Measurements from ENCODE around the gene ATRAID. TPM values are rescaled to one million over a fixed set of nuclear protein-coding genes. Genes with fewer than 3 reads are reported as not detected.

ATRAID gene, protein sequence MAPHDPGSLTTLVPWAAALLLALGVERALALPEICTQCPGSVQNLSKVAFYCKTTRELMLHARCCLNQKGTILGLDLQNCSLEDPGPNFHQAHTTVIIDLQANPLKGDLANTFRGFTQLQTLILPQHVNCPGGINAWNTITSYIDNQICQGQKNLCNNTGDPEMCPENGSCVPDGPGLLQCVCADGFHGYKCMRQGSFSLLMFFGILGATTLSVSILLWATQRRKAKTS
- 121 TPM for total RNA-seq
- 100 to 1,000 TPM in 1 of 8 donors, 10 to 100 TPM in 7; 84.5 to 114 (median 93.0) TPM for polyA plus RNA-seq (ENCODE audit: insufficient read depth in 1 of 8, insufficient read length in 8 of 8, low replicate concordance in 1 of 8)
- long read RNA-seq, donor 1, transcript ATRAID-202 (7 exons, 1,059 nt), result minor isoform, 7 of 33 reads
- long read RNA-seq, donor 1, transcript ATRAID-204 (2 exons, 561 nt), result minor isoform, 5 of 33 reads
- long read RNA-seq, donor 1, transcript ATRAID-201 (7 exons, 1,240 nt), result major isoform, 21 of 33 reads
- long read RNA-seq, donor 1, partial matches to known transcripts, result 0 of 33 reads
- long read RNA-seq, donor 1, other reads (novel, unspliced or antisense), result 0 of 33 reads
- long read RNA-seq, donor 2, partial matches to known transcripts, result 0 of 7 reads
- long read RNA-seq, donor 2, other reads (novel, unspliced or antisense), result 0 of 7 reads
- long read RNA-seq, donor 3, transcript ATRAID-202 (7 exons, 1,059 nt), result minor isoform, 12 of 55 reads
- long read RNA-seq, donor 3, transcript ATRAID-201 (7 exons, 1,240 nt), result major isoform, 38 of 55 reads
- long read RNA-seq, donor 3, partial matches to known transcripts, result 0 of 55 reads
- long read RNA-seq, donor 3, other reads (novel, unspliced or antisense), result 0 of 55 reads
- long read RNA-seq, donor 4, transcript ATRAID-201 (7 exons, 1,240 nt), result major isoform, 26 of 37 reads
- long read RNA-seq, donor 4, transcript ATRAID-202 (7 exons, 1,059 nt), result minor isoform, 8 of 37 reads
- long read RNA-seq, donor 4, partial matches to known transcripts, result 0 of 37 reads
- long read RNA-seq, donor 4, other reads (novel, unspliced or antisense), result 0 of 37 reads
- long read RNA-seq, donor 5, transcript ATRAID-201 (7 exons, 1,240 nt), result major isoform, 90 of 152 reads
- long read RNA-seq, donor 5, transcript ATRAID-204 (2 exons, 561 nt), result minor isoform, 11 of 152 reads
- long read RNA-seq, donor 5, transcript ATRAID-202 (7 exons, 1,059 nt), result minor isoform, 38 of 152 reads
- long read RNA-seq, donor 5, partial matches to known transcripts, result 12 of 152 reads
- long read RNA-seq, donor 5, other reads (novel, unspliced or antisense), result 0 of 152 reads
- long read RNA-seq, donor 6, transcript ATRAID-204 (2 exons, 561 nt), result minor isoform, 5 of 118 reads
- long read RNA-seq, donor 6, transcript ATRAID-201 (7 exons, 1,240 nt), result major isoform, 73 of 118 reads
- long read RNA-seq, donor 6, transcript ATRAID-202 (7 exons, 1,059 nt), result minor isoform, 27 of 118 reads
- long read RNA-seq, donor 6, partial matches to known transcripts, result 13 of 118 reads
- long read RNA-seq, donor 6, other reads (novel, unspliced or antisense), result 0 of 118 reads
- long read RNA-seq, donor 7, transcript ATRAID-202 (7 exons, 1,059 nt), result minor isoform, 15 of 72 reads
- long read RNA-seq, donor 7, transcript ATRAID-204 (2 exons, 561 nt), result minor isoform, 7 of 72 reads
- long read RNA-seq, donor 7, transcript ATRAID-201 (7 exons, 1,240 nt), result major isoform, 49 of 72 reads
- long read RNA-seq, donor 7, partial matches to known transcripts, result 0 of 72 reads
- long read RNA-seq, donor 7, other reads (novel, unspliced or antisense), result 0 of 72 reads
- long read RNA-seq, donor 8, transcript ATRAID-201 (7 exons, 1,240 nt), result major isoform, 45 of 75 reads
- long read RNA-seq, donor 8, transcript ATRAID-202 (7 exons, 1,059 nt), result minor isoform, 13 of 75 reads
- long read RNA-seq, donor 8, transcript ATRAID-204 (2 exons, 561 nt), result minor isoform, 7 of 75 reads
- long read RNA-seq, donor 8, partial matches to known transcripts, result 10 of 75 reads
- long read RNA-seq, donor 8, other reads (novel, unspliced or antisense), result 0 of 75 reads
- long read RNA-seq, donor 9, transcript ATRAID-204 (2 exons, 561 nt), result minor isoform, 8 of 59 reads
- long read RNA-seq, donor 9, transcript ATRAID-202 (7 exons, 1,059 nt), result minor isoform, 11 of 59 reads
- long read RNA-seq, donor 9, transcript ATRAID-201 (7 exons, 1,240 nt), result major isoform, 38 of 59 reads
- long read RNA-seq, donor 9, partial matches to known transcripts, result 0 of 59 reads
- long read RNA-seq, donor 9, other reads (novel, unspliced or antisense), result 0 of 59 reads
- long read RNA-seq, donor 10, transcript ATRAID-201 (7 exons, 1,240 nt), result major isoform, 55 of 103 reads
- long read RNA-seq, donor 10, transcript ATRAID-202 (7 exons, 1,059 nt), result minor isoform, 29 of 103 reads
- long read RNA-seq, donor 10, transcript ATRAID-204 (2 exons, 561 nt), result minor isoform, 17 of 103 reads
- long read RNA-seq, donor 10, partial matches to known transcripts, result 0 of 103 reads
- long read RNA-seq, donor 10, other reads (novel, unspliced or antisense), result 0 of 103 reads
- long read RNA-seq, donor 11, transcript ATRAID-201 (7 exons, 1,240 nt), result major isoform, 45 of 74 reads
- long read RNA-seq, donor 11, transcript ATRAID-204 (2 exons, 561 nt), result minor isoform, 7 of 74 reads
- long read RNA-seq, donor 11, transcript ATRAID-202 (7 exons, 1,059 nt), result minor isoform, 17 of 74 reads
- long read RNA-seq, donor 11, partial matches to known transcripts, result 5 of 74 reads
- long read RNA-seq, donor 11, other reads (novel, unspliced or antisense), result 0 of 74 reads

DNA sequence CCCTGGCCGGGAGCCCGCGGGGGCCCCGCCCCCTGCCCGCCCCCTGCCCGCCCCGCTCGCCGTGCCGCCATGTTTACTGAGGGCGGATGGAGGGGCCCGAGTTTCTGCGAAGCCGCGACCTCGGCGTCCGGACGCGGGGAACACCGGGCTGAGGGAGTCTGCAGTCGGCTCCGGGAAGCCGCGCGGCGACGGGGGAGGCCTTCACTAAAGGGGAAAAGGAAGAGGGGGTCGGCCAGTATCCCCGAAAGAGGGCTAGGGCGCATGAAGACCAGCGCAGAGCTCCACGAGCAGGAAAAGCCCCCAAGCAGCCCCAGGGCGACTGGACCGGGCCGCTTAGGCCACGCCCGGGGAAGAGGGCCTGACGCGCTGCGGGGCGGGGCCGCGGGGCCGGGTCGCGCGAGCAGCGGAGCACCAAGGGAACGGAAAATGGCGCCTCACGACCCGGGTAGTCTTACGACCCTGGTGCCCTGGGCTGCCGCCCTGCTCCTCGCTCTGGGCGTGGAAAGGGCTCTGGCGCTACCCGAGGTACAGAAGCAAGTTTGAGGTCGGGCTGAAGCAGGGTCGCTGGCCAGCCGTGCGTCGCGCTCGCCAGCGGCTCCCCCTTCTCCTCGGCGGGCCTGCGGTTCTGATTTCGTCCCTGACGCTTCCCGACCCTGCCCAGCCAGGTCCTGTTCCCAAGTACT is at the start of gene ATRAID, which contains the start of gene SLC5A6:
TSS of gene ATRAID (plus strand) at position 99 of the 683 bp plus-strand sequence. CDS start at position 427, 328 bp downstream.
TSS of gene SLC5A6 (minus strand) at position 326 of the 683 bp plus-strand sequence. CDS start 4,618 bp downstream, outside the sequence.
- peak; percentile 97 for DNase-seq
- WGBS (ENCODE audit: insufficient coverage), result under 1% methylated on average over 73 of the region's 73 CpGs
- peaks cover 24% of the 10 kb centered on the region for H3K36me3 ChIP-seq (ENCODE audit: control insufficient read depth, insufficient read depth, low read length)
- H3K9me3 ChIP-seq (replicated peaks; ENCODE audit: control insufficient read depth, low read depth, low read length), result no peaks in the 10 kb centered on the region
- peak within 1 kb of the TSS; percentile 89 for H3K4me3 ChIP-seq (ENCODE audit: low read length)
- H3K4me1 ChIP-seq (ENCODE audit: control insufficient read depth, insufficient read depth, low read length), result peaks cover 14% of the 10 kb centered on the region
- no peaks in the 10 kb centered on the region for H3K27me3 ChIP-seq (ENCODE audit: control insufficient read depth, insufficient read depth, low read length)
- H3K27ac ChIP-seq (ENCODE audit: low read length), result peak within 1 kb of the TSS; percentile 99

DNA sequence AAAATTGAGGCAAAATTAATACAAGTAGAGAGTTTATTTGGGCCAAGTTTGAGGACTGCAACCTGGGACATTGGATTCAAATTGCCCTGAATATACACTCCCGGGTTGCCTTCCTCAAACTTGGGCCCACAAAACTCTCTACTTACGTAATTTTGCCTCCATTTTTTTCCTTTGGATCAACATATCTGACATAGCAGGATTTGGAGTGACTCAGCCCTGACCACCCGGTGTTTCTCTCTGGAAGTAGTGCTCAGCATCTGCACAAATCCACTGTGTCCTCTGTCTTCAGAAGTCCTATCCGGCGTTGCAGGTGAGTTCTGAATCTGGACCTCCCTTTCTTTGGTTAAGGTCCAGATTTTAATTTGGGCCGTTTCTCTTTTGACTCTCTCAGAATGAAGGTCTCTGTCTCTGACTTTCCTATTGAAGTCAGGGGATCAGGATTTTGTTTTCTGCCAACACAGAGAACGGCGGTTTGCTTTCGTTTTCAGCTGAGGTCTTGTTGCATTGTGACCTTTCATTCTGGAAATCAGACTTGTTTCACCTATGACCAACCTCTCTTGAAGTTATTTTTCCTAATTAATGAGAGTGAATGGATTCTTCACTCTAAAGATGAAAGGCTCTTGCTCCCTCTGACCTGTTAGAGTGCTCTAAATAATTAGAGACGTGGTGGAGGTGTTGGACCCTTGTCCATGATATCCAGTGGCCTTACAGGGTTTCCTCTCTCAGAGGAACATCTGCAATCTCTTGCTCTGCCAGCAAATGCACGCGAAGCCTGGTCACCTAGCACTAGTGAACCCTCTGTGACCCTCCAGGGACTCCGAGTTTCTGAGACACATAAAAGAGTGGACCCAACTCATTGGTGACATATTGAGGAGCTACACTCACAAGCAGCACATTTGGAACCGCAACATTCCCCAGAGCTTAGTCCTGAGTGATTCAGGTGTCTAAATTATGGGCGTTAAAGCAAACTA is 49.4 kb upstream of the ATRAID start:
- Histone ChIP-seq H3K27ac (ENCODE audit: low read length) (no peak overlapping the region), H3K9me3 (replicated peaks; ENCODE audit: control insufficient read depth, low read depth, low read length) (no peaks in the 10 kb centered on the region), H3K36me3 (ENCODE audit: control insufficient read depth, insufficient read depth, low read length) (no peaks in the 10 kb centered on the region), H3K4me1 (ENCODE audit: control insufficient read depth, insufficient read depth, low read length) (no peaks in the 10 kb centered on the region), H3K4me3 (ENCODE audit: low read length) (no peak overlapping the region), H3K27me3 (ENCODE audit: control insufficient read depth, insufficient read depth, low read length) (no peaks in the 10 kb centered on the region)
- DNase-seq, result no peak
- WGBS (ENCODE audit: insufficient coverage), result 72% methylated on average over 9 of the region's 15 CpGs

GRCh38 chr2:27164960-27165763 is 46.7 kb upstream of the ATRAID start:
- no peaks in the 10 kb centered on the region for H3K4me1 ChIP-seq (ENCODE audit: control insufficient read depth, insufficient read depth, low read length)
- no peak overlapping the region for H3K4me3 ChIP-seq (ENCODE audit: low read length)
- peaks cover 5% of the 10 kb centered on the region for H3K27me3 ChIP-seq (ENCODE audit: control insufficient read depth, insufficient read depth, low read length)
- no peaks in the 10 kb centered on the region for H3K9me3 ChIP-seq (replicated peaks; ENCODE audit: control insufficient read depth, low read depth, low read length)
- no peak overlapping the region for H3K27ac ChIP-seq (ENCODE audit: low read length)
- 80% methylated on average over 7 of the region's 8 CpGs for WGBS (ENCODE audit: insufficient coverage)
- DNase-seq, result no peak
- no peaks in the 10 kb centered on the region for H3K36me3 ChIP-seq (ENCODE audit: control insufficient read depth, insufficient read depth, low read length)

- WGBS (ENCODE audit: insufficient coverage), result no CpG with 5 or more reads among the region's 6 CpGs
- DNase-seq, result no peak
- no peak overlapping the region for H3K4me3 ChIP-seq (ENCODE audit: low read length)
- peaks cover 30% of the 10 kb centered on the region for H3K27me3 ChIP-seq (ENCODE audit: control insufficient read depth, insufficient read depth, low read length)
- no peaks in the 10 kb centered on the region for H3K36me3 ChIP-seq (ENCODE audit: control insufficient read depth, insufficient read depth, low read length)
- H3K27ac ChIP-seq (ENCODE audit: low read length), result no peak overlapping the region
- no peaks in the 10 kb centered on the region for H3K9me3 ChIP-seq (replicated peaks; ENCODE audit: control insufficient read depth, low read depth, low read length)
- no peaks in the 10 kb centered on the region for H3K4me1 ChIP-seq (ENCODE audit: control insufficient read depth, insufficient read depth, low read length)
These were observed 41.1 kb upstream of the ATRAID start for GRCh38 chr2:27170581-27171337.

GRCh38 chr2:27171351-27171848 is 40.4 kb upstream of the ATRAID start:
- Histone ChIP-seq H3K9me3 (replicated peaks; ENCODE audit: control insufficient read depth, low read depth, low read length) (no peaks in the 10 kb centered on the region), H3K4me1 (ENCODE audit: control insufficient read depth, insufficient read depth, low read length) (no peaks in the 10 kb centered on the region), H3K36me3 (ENCODE audit: control insufficient read depth, insufficient read depth, low read length) (no peaks in the 10 kb centered on the region), H3K4me3 (ENCODE audit: low read length) (no peak overlapping the region), H3K27ac (ENCODE audit: low read length) (no peak overlapping the region), H3K27me3 (ENCODE audit: control insufficient read depth, insufficient read depth, low read length) (peaks cover 33% of the 10 kb centered on the region)
- WGBS (ENCODE audit: insufficient coverage), result 56% methylated on average over 6 of the region's 8 CpGs
- no peak for DNase-seq

- H3K36me3 ChIP-seq (ENCODE audit: control insufficient read depth, insufficient read depth, low read length), result no peaks in the 10 kb centered on the region
- 64% methylated on average over 6 of the region's 6 CpGs for WGBS (ENCODE audit: insufficient coverage)
- H3K9me3 ChIP-seq (replicated peaks; ENCODE audit: control insufficient read depth, low read depth, low read length), result no peaks in the 10 kb centered on the region
- H3K4me1 ChIP-seq (ENCODE audit: control insufficient read depth, insufficient read depth, low read length), result no peaks in the 10 kb centered on the region
- H3K27ac ChIP-seq (ENCODE audit: low read length), result no peak overlapping the region
- peaks cover 32% of the 10 kb centered on the region for H3K27me3 ChIP-seq (ENCODE audit: control insufficient read depth, insufficient read depth, low read length)
- H3K4me3 ChIP-seq (ENCODE audit: low read length), result no peak overlapping the region
- no peak for DNase-seq
These were observed 37.2 kb upstream of the ATRAID start for GRCh38 chr2:27174638-27175037.
